Skeletal muscle satellite cell (primary cell): ENCODE results near the gene KLK1.
A peak's percentile ranks its signal among the peaks of the same experiment; 100 is the strongest.

Source experiments
- H3K27me3 ChIP-seq: 2 replicates; pipeline ENCODE4 v1.7.0; 2013; ENCODE audit warnings: low read length; ENCODE audit not compliant: control insufficient read depth, insufficient read depth
- H3K36me3 ChIP-seq: 2 replicates; pipeline ENCODE4 v1.7.0; 2013; ENCODE audit warnings: mild to moderate bottlenecking, control low read depth, low read length; ENCODE audit not compliant: insufficient read depth
- H3K4me1 ChIP-seq: 2 replicates; pipeline ENCODE4 v1.7.0; 2013; ENCODE audit warnings: low read length; ENCODE audit not compliant: control insufficient read depth, insufficient read depth
- H3K4me2 ChIP-seq: 2 replicates; pipeline ENCODE4 v1.7.0; 2013; ENCODE audit warnings: mild to moderate bottlenecking, low read length
- H3K4me3 ChIP-seq: 2 replicates; pipeline ENCODE4 v1.7.0; 2013; ENCODE audit warnings: low read length
- H3K9ac ChIP-seq: 2 replicates; pipeline ENCODE4 v1.7.0; 2013; ENCODE audit warnings: mild to moderate bottlenecking, low read depth, low read length, moderate library complexity
- H3K9me3 ChIP-seq: replicated peaks from 2 replicates; pipeline ENCODE4 v1.7.0; 2013; ENCODE audit warnings: mild to moderate bottlenecking, control low read depth, low read length

KLK1 gene

DNA sequence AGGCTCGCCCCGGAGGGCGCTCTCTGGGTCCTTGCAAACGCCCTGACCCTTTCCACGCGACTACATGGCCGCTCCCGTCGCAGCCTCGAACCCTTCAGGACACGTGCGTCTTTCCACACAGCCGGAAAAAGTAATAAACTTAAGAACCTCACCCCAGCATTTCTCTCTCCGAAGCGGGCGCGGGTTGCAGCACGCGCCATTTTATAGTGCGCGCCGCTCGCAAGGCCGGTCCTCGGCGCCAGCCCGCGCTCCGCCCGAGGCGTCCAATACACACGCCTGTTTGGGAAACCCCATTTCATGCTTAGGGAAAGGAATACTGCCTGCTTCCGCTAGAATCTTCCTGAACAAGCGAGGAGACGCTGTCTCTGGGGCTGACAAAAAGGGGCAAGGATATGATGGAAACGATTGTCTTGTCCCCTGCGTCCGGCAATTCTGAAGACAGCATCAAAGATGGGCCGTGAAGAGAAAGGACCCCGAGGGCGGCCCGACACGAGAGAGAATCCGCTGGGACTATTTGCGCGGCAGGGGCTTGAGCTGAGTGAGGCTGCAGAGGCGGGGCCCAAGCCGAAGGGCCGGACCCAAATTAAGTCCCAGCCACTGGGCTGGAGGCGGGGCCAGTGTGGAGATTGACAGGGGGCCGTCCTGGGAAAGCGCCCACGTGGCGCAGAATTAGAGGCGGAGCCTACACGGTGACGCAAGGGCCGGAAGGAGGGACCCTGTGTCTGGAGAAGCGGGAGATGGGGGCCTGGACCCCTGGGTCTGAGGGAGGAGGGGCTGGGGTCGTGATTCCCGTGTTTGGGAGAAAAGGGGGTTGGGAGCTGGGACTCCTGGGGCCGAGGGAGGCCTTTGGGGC lies 18.9 kb downstream of the KLK1 start:
- Histone ChIP-seq H3K4me2 (peak overlapping the region; percentile 86), H3K9ac (peak overlapping the region; percentile 91), H3K27me3 (no peaks in the 10 kb centered on the region), H3K36me3 (peaks cover 20% of the 10 kb centered on the region), H3K4me1 (peaks cover 16% of the 10 kb centered on the region), H3K4me3 (peak overlapping the region; percentile 93), H3K9me3 (no peaks in the 10 kb centered on the region)

DNA sequence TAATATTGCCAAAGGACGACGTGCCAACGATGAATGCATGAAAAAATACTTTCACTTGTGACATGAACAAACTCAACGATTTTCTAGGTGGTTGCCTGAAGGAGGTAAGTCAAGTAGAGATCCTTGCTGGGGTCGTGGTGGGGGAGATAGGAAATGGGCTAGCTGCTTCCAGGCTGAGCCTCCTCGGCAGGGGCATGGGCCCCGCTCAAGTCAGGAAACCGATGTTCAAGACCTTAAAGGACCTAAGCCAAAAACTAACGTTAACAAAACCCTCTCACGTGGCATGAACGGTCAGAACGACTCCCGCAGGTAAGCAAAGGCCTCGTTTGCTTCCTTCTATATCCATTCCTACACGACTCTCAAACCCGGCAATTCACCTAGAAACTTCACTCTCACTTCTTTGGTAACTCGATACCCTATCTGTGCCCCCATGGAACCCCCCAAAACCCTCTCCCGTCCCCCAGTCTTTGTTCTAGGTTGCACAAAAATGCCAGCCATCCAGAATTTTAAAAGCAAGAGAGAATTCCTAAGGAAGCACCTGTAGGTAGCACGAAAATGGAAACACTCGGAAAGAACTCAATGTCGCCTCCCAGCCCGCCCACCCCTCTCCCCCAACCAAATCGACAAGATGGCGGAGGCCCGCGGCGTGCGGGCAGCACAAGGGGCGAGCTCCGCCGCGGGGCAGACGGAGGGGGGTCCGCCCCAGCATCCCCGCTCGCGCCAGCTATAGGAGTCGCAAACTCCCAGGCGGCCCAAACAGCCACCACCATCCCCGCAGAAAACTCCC lies 19.8 kb downstream of the KLK1 start:
- H3K27me3 ChIP-seq, result no peaks in the 10 kb centered on the region
- peak overlapping the region; percentile 93 for H3K4me3 ChIP-seq

GRCh38 chr19:50801107-50801506 lies 22.5 kb downstream of the KLK1 start:
- Histone ChIP-seq H3K9ac (no peak overlapping the region), H3K4me3 (no peak overlapping the region), H3K36me3 (peaks cover 53% of the 10 kb centered on the region), H3K4me1 (peaks cover 16% of the 10 kb centered on the region), H3K4me2 (no peak overlapping the region), H3K9me3 (no peaks in the 10 kb centered on the region), H3K27me3 (no peaks in the 10 kb centered on the region)

More for the DNA sequence above, 19.8 kb downstream of the KLK1 start:
- peak overlapping the region; percentile 86 for H3K4me2 ChIP-seq
- peak overlapping the region; percentile 91 for H3K9ac ChIP-seq
- peaks cover 16% of the 10 kb centered on the region for H3K4me1 ChIP-seq
- H3K36me3 ChIP-seq, result peaks cover 27% of the 10 kb centered on the region
- no peaks in the 10 kb centered on the region for H3K9me3 ChIP-seq

- Histone ChIP-seq H3K27me3 (no peaks in the 10 kb centered on the region), H3K36me3 (peaks cover 53% of the 10 kb centered on the region), H3K9me3 (no peaks in the 10 kb centered on the region), H3K4me3 (no peak overlapping the region), H3K4me1 (peaks cover 13% of the 10 kb centered on the region), H3K9ac (no peak overlapping the region), H3K4me2 (no peak overlapping the region)
Observed at GRCh38 chr19:50799547-50799851, 24.1 kb downstream of the KLK1 start.

DNA sequence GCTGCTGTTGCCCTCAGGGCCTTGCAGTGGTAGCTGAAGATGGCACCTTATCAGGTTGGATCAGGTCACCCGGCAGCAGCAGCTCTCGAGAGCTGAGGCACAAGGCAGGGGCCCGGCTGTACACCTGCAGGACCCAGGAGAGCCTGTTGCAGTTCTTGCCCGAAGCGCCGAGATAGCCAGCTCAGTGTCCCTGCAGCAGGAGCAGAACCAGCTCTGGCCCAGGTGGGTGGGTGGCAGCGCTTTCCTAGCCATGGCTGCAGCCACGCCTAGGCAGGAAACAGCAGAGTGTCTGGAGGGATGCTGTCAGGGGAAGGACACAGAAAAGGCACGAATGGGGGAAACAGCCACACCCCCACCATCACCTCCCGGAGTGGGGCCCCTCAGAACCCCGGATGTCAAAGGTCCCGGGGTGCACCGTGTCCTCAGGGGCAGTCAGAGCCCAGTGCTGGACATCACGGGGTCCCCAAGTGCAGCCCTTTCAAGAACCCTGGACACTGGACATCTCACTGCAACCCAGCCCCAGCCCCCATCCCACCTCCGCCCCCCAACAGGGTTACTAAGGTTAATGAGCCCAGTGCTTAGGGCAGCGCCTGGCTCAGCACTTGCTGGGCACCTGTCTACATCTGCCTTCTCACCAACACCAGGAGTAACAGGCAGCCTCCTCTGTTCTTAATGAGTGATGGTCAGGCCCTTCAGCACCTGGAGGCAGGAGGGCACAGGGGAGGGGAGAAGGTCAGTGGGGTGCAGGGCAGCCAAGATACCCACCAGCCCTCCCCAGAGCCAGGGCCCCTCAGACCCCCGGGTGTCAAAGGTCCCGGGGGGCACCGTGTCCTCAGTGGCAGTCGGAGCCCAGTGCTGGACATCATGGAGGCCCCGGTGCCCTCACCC lies 24.7 kb downstream of the KLK1 start:
- Histone ChIP-seq H3K4me2 (no peak overlapping the region), H3K36me3 (peaks cover 53% of the 10 kb centered on the region), H3K4me1 (peaks cover 13% of the 10 kb centered on the region), H3K27me3 (no peaks in the 10 kb centered on the region), H3K4me3 (no peak overlapping the region), H3K9me3 (no peaks in the 10 kb centered on the region), H3K9ac (no peak overlapping the region)

GRCh38 chr19:50797781-50798658 lies 25.6 kb downstream of the KLK1 start:
- peaks cover 11% of the 10 kb centered on the region for H3K4me1 ChIP-seq
- H3K9me3 ChIP-seq, result no peaks in the 10 kb centered on the region
- no peak overlapping the region for H3K4me2 ChIP-seq
- no peaks in the 10 kb centered on the region for H3K27me3 ChIP-seq
- H3K9ac ChIP-seq, result no peak overlapping the region
- no peak overlapping the region for H3K4me3 ChIP-seq
- H3K36me3 ChIP-seq, result peaks cover 50% of the 10 kb centered on the region

GRCh38 chr19:50797429-50797780 lies 26.2 kb downstream of the KLK1 start:
- Histone ChIP-seq H3K27me3 (no peaks in the 10 kb centered on the region), H3K4me1 (peaks cover 5% of the 10 kb centered on the region), H3K4me2 (no peak overlapping the region), H3K9ac (no peak overlapping the region), H3K36me3 (peaks cover 50% of the 10 kb centered on the region), H3K4me3 (no peak overlapping the region), H3K9me3 (no peaks in the 10 kb centered on the region)

DNA sequence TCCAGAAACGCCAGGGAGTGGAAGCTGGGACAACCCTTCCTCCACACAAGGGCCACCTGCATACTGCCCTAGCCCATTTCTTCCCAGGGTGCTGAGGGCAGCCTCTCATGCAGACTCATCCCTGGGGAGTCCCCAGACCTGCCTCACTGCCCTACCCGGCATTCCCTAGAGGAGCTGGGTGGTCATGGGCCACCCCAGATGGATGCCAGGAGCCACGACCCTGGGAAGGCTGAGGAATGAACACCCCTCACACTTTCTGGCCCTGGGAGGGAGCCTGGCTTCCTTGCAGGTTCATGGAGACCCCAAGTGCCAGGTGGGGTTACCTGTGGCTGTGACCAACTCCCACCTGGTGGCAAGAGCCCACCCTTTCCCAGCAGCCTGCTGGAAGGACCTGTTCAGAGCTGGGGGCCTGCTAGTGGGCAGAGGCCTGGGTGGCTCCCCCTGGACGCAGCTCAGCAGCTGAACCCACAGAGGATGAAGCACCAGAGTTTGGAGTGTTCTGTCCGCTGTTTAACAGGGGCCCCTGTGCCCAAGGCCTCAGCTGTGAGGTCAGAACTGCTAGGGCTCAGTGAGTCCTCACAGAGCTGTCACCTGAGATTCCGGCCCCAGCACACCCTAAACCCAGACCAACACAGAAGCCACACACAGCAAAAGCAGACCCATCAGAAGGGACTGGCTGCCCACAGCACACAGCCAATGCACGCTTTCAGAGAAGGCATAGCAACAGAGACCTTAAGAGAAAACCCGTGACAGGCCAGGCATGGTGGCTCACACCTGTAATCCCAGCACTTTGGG lies 26.8 kb downstream of the KLK1 start:
- Histone ChIP-seq H3K9me3 (no peaks in the 10 kb centered on the region), H3K36me3 (peaks cover 45% of the 10 kb centered on the region), H3K4me2 (no peak overlapping the region), H3K4me3 (no peak overlapping the region), H3K27me3 (no peaks in the 10 kb centered on the region), H3K9ac (no peak overlapping the region), H3K4me1 (no peaks in the 10 kb centered on the region)

DNA sequence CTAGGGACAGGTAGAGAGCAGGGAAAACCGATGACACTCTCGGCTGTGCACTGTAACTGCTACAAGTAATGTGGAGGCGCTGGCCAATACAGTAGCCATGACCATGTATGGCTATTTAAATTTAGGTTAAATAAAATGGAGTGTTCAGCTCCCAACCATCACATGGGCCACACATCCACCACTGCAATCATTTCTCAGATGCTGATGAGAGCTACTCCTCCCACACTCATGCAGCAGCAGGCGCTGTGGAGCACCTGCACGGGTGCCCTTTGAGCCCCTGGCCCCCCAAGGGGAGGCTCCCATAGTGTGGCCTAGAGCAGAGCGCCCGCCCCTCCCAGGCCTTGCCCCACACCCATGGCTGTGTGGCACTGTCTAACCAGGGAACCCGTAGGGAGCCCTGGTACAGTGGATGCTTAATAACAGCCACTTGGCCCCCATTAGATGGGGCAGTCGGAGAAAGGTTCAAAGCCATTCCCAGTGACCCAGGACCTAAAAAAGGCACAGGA lies 27.4 kb downstream of the KLK1 start:
- H3K36me3 ChIP-seq, result peaks cover 43% of the 10 kb centered on the region
- no peak overlapping the region for H3K4me2 ChIP-seq
- H3K9ac ChIP-seq, result no peak overlapping the region
- no peak overlapping the region for H3K4me3 ChIP-seq
- H3K27me3 ChIP-seq, result no peaks in the 10 kb centered on the region
- H3K9me3 ChIP-seq, result no peaks in the 10 kb centered on the region
- no peaks in the 10 kb centered on the region for H3K4me1 ChIP-seq

GRCh38 chr19:50795664-50796073 lies 27.9 kb downstream of the KLK1 start:
- Histone ChIP-seq H3K27me3 (no peaks in the 10 kb centered on the region), H3K9ac (no peak overlapping the region), H3K9me3 (no peaks in the 10 kb centered on the region), H3K4me3 (no peak overlapping the region), H3K4me1 (no peaks in the 10 kb centered on the region), H3K36me3 (peaks cover 38% of the 10 kb centered on the region), H3K4me2 (no peak overlapping the region)
